Measurements from ENCODE around the gene TBC1D10A. TPM values are rescaled to one million over a fixed set of nuclear protein-coding genes. Genes with fewer than 3 reads are reported as not detected.

Gene TBC1D10A
- total and polyA plus RNA-seq, 2 experiments from 2014 or later = 15.7 to 39.9 TPM

GRCh38 chr22:30244641-30245040 lies 82.1 kb downstream of the TBC1D10A start:
- peaks cover 33% of the 10 kb centered on the region for H3K4me1 ChIP-seq (ENCODE audit: insufficient read depth)
- DNase-seq (ENCODE audit: low spot score) = no peak
- no peaks in the 10 kb centered on the region for H3K9me3 ChIP-seq (ENCODE audit: low read depth)
- H3K36me3 ChIP-seq (replicated peaks; ENCODE audit: insufficient read depth, low read depth) = no peaks in the 10 kb centered on the region
- no peaks in the 10 kb centered on the region for H3K79me2 ChIP-seq
- 96% methylated on average over 5 of the region's 5 CpGs for WGBS (ENCODE audit: low lambda C conversion rate, missing lambda C conversion rate)
- TF ChIP-seq EZH2 (IDR thresholded peaks at IDR 0.05; ENCODE audit: borderline replicate concordance) = no peak
- no peak for TF ChIP-seq EZH2phosphoT487 (IDR thresholded peaks at IDR 0.05; ENCODE audit: low read depth, severe bottlenecking, unreplicated experiment)
- TF ChIP-seq CTCF (IDR thresholded peaks at IDR 0.05; ENCODE audit: poor library complexity) = no peak
- H3K27me3 ChIP-seq = no peaks in the 10 kb centered on the region
- H2AFZ ChIP-seq = no peak overlapping the region
- H3K9me2 ChIP-seq (replicated peaks; ENCODE audit: insufficient read depth) = no peaks in the 10 kb centered on the region
- no peak overlapping the region for H3K27ac ChIP-seq
- H3K4me2 ChIP-seq = no peak overlapping the region
- no peak overlapping the region for H3K4me3 ChIP-seq
- H4K20me1 ChIP-seq (ENCODE audit: insufficient read depth, poor library complexity, severe bottlenecking) = no peaks in the 10 kb centered on the region

GRCh38 chr22:30244066-30244465 lies 82.7 kb downstream of the TBC1D10A start:
- Histone ChIP-seq H3K4me2 (no peak overlapping the region), H3K27ac (no peak overlapping the region), H3K79me2 (no peaks in the 10 kb centered on the region), H3K36me3 (replicated peaks; ENCODE audit: insufficient read depth, low read depth) (no peaks in the 10 kb centered on the region), H4K20me1 (ENCODE audit: insufficient read depth, poor library complexity, severe bottlenecking) (no peaks in the 10 kb centered on the region), H3K9me2 (replicated peaks; ENCODE audit: insufficient read depth) (no peaks in the 10 kb centered on the region), H3K4me1 (ENCODE audit: insufficient read depth) (peaks cover 29% of the 10 kb centered on the region), H3K9me3 (ENCODE audit: low read depth) (no peaks in the 10 kb centered on the region), H3K27me3 (no peaks in the 10 kb centered on the region), H2AFZ (no peak overlapping the region), H3K4me3 (no peak overlapping the region)
- TF ChIP-seq EZH2phosphoT487 (IDR thresholded peaks at IDR 0.05; ENCODE audit: low read depth, severe bottlenecking, unreplicated experiment) (no peak), EZH2 (IDR thresholded peaks at IDR 0.05; ENCODE audit: borderline replicate concordance) (no peak), CTCF (IDR thresholded peaks at IDR 0.05; ENCODE audit: poor library complexity) (no peak)
- WGBS (ENCODE audit: low lambda C conversion rate, missing lambda C conversion rate) = 98% methylated on average over 10 of the region's 10 CpGs
- no peak for DNase-seq (ENCODE audit: low spot score)

- H3K9me3 ChIP-seq (ENCODE audit: low read depth) = no peaks in the 10 kb centered on the region
- TF ChIP-seq EZH2 (IDR thresholded peaks at IDR 0.05; ENCODE audit: borderline replicate concordance) (no peak), CTCF (IDR thresholded peaks at IDR 0.05; ENCODE audit: poor library complexity) (no peak), EZH2phosphoT487 (IDR thresholded peaks at IDR 0.05; ENCODE audit: low read depth, severe bottlenecking, unreplicated experiment) (no peak)
- no peaks in the 10 kb centered on the region for H4K20me1 ChIP-seq (ENCODE audit: insufficient read depth, poor library complexity, severe bottlenecking)
- H3K27me3 ChIP-seq = no peaks in the 10 kb centered on the region
- H2AFZ ChIP-seq = no peak overlapping the region
- no peak overlapping the region for H3K4me3 ChIP-seq
- WGBS (ENCODE audit: low lambda C conversion rate, missing lambda C conversion rate) = 97% methylated on average over 22 of the region's 22 CpGs
- no peaks in the 10 kb centered on the region for H3K79me2 ChIP-seq
- H3K36me3 ChIP-seq (replicated peaks; ENCODE audit: insufficient read depth, low read depth) = no peaks in the 10 kb centered on the region
- H3K4me1 ChIP-seq (ENCODE audit: insufficient read depth) = peaks cover 29% of the 10 kb centered on the region
- no peak overlapping the region for H3K4me2 ChIP-seq
- no peak for DNase-seq (ENCODE audit: low spot score)
- H3K27ac ChIP-seq = no peak overlapping the region
- no peaks in the 10 kb centered on the region for H3K9me2 ChIP-seq (replicated peaks; ENCODE audit: insufficient read depth)
These were observed 83.1 kb downstream of the TBC1D10A start for GRCh38 chr22:30243661-30244060.

Other genes with a start within 250 kb of the TBC1D10A start
- gene HORMAD2, start 246.5 kb downstream of the TBC1D10A start, total RNA-seq = not detected in 2 replicates
- gene HORMAD2, start 246.5 kb downstream of the TBC1D10A start, polyA plus RNA-seq = not detected in 2 replicates
- 13.4 and 21.1 TPM in 2 replicates for gene LIF, start 80.2 kb downstream of the TBC1D10A start, total RNA-seq
- gene LIF, start 80.2 kb downstream of the TBC1D10A start, polyA plus RNA-seq = 8.2 and 14.8 TPM in 2 replicates
- 0.48 and 1.5 TPM in 2 replicates for gene OSM, start 60.1 kb downstream of the TBC1D10A start, total RNA-seq
- gene OSM, start 60.1 kb downstream of the TBC1D10A start, polyA plus RNA-seq = not detected in 2 replicates
- 30.9 and 48.0 TPM in 2 replicates for gene CASTOR1, start 37.4 kb downstream of the TBC1D10A start, total RNA-seq
- 43.5 and 53.5 TPM in 2 replicates for gene CASTOR1, start 37.4 kb downstream of the TBC1D10A start, polyA plus RNA-seq
- 45.8 and 48.6 TPM in 2 replicates for gene SF3A1, start 30.0 kb upstream of the TBC1D10A start, total RNA-seq
- 82.5 and 84.6 TPM in 2 replicates for gene SF3A1, start 30.0 kb upstream of the TBC1D10A start, polyA plus RNA-seq
- 4.1 and 5.3 TPM in 2 replicates for gene CCDC157, start 30.1 kb upstream of the TBC1D10A start, total RNA-seq
- gene CCDC157, start 30.1 kb upstream of the TBC1D10A start, polyA plus RNA-seq = 5.4 TPM in 2 replicates
- 12.6 and 18.1 TPM in 2 replicates for gene RNF215, start 60.5 kb upstream of the TBC1D10A start, total RNA-seq
- 7.2 and 10.4 TPM in 2 replicates for gene RNF215, start 60.5 kb upstream of the TBC1D10A start, polyA plus RNA-seq
- gene SEC14L2, start 70.1 kb upstream of the TBC1D10A start, total RNA-seq = 3.9 and 9.9 TPM in 2 replicates
- gene SEC14L2, start 70.1 kb upstream of the TBC1D10A start, polyA plus RNA-seq = 9.0 and 10.9 TPM in 2 replicates
- gene MTFP1, start 98.8 kb upstream of the TBC1D10A start, total RNA-seq = 10.3 and 16.3 TPM in 2 replicates
- gene MTFP1, start 98.8 kb upstream of the TBC1D10A start, polyA plus RNA-seq = 22.3 and 24.3 TPM in 2 replicates
- gene SEC14L3, start 145.1 kb upstream of the TBC1D10A start, total RNA-seq = not detected in 2 replicates
- not detected in 2 replicates for gene SEC14L3, start 145.1 kb upstream of the TBC1D10A start, polyA plus RNA-seq
- gene SEC14L4, start 178.8 kb upstream of the TBC1D10A start, total RNA-seq = not detected in 2 replicates
- not detected in 2 replicates for gene SEC14L4, start 178.8 kb upstream of the TBC1D10A start, polyA plus RNA-seq
- 0.07 and 0.36 TPM in 2 replicates for gene SEC14L6, start 219.8 kb upstream of the TBC1D10A start, total RNA-seq
- gene SEC14L6, start 219.8 kb upstream of the TBC1D10A start, polyA plus RNA-seq = 0.39 TPM in 1 of 2 replicates, not detected in the other
- gene GAL3ST1, start 247.7 kb upstream of the TBC1D10A start, total RNA-seq = 11.4 and 13.0 TPM in 2 replicates
- gene GAL3ST1, start 247.7 kb upstream of the TBC1D10A start, polyA plus RNA-seq = 17.1 and 25.5 TPM in 2 replicates